Activated T-helper 2 cell treated with anti-CD3 and anti-CD28 coated beads, Interferon-gamma antibody, Interleukin-2, Interleukin-4, amounts not matched to agents 10 μg/mL and 5 μg/mL and 100 μg/mL, durations not matched to agents 14 hours and 24 hours and 36 hours (primary cell): Measurements from ENCODE around the gene CBX5. TPM values are rescaled to one million over a fixed set of nuclear protein-coding genes. Genes with fewer than 3 reads are reported as not detected.
A peak's percentile ranks its signal among the peaks of the same experiment; 100 is the strongest.
"Not testable (repeated sequence)": the region's sequence is repeated elsewhere in the genome, so short reads cannot be mapped to it uniquely, and the experiment has no call there.

Experiments
- DNase-seq: peaks from one replicate; pipeline ENCODE4 v3.0.0; 2021; ENCODE audit warnings: low spot score
- H3K27ac Mint-ChIP-seq: one replicate; pipeline ENCODE4 v1.8.0; 2021; ENCODE audit warnings: mixed read lengths
- H3K27me3 Mint-ChIP-seq: one replicate; pipeline ENCODE4 v1.8.0; 2021; ENCODE audit warnings: low read depth, mixed read lengths
- H3K36me3 Mint-ChIP-seq: one replicate; pipeline ENCODE4 v1.8.0; 2021; ENCODE audit warnings: low read depth, mixed read lengths
- H3K4me1 Mint-ChIP-seq: one replicate; pipeline ENCODE4 v1.8.0; 2021; ENCODE audit warnings: low read depth, mixed read lengths
- H3K4me3 Mint-ChIP-seq: one replicate; pipeline ENCODE4 v1.8.0; 2021; ENCODE audit warnings: low read depth, mild to moderate bottlenecking, moderate library complexity, mixed read lengths
- H3K9me3 Mint-ChIP-seq: one replicate; pipeline ENCODE4 v1.8.0; 2021; ENCODE audit warnings: mixed read lengths
- intact Hi-C: fragments of 100-400 bp; cut with micrococcal nuclease; formaldehyde crosslinking; loops from one replicate; pipeline ENCODE4 v1.15.1; 2023
- total RNA-seq: library from RNA; stranded (reverse); gene quantifications from 2 replicates; pipeline ENCODE4 v1.2.3, GENCODE V29; 2022

The CBX5 gene
- total RNA-seq, 1 donor from 2014 or later, result 98.1 TPM

GRCh38 chr12:54246011-54246641 lies 33.8 kb downstream of the CBX5 start:
- Mint-ChIP-seq H3K27me3 (no peaks in the 10 kb centered on the region), H3K9me3 (no peaks in the 10 kb centered on the region), H3K4me1 (peaks cover 14% of the 10 kb centered on the region), H3K27ac (no peak overlapping the region), H3K36me3 (peaks cover 39% of the 10 kb centered on the region), H3K4me3 (no peak overlapping the region)
- DNase-seq, result no peak
- intact Hi-C loops, result no loop called here

DNA sequence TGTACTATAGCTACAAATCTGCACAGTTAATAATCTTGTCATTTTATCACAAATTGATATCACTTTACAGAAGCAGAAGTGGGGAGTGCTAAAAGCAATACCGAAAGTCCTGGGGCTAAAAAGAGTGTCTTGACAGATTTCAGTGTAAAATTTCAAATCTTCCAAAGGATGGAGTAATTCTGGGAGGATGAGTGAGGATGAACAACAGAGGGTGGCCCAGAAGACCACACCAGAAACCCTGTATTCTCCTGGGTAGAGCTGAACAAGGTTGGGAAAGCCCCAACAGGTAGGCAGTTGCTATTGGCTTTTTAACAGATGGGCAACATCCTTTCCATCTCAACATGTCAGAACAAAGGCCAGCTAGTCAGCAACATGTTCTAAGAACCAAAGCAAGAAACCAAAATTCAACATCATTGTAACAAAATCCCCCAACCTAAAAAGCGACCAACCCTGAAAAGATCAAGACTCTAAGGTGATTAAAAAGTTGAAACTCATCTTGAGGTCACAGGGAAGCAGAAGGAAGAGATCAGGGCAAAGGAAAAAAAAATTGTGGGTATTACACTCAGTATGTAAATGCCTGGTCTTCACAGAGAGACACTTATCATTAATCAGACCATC lies 38.8 kb downstream of the CBX5 start:
- intact Hi-C loops, result no loop called here
- Mint-ChIP-seq H3K4me3 (no peak overlapping the region), H3K9me3 (no peaks in the 10 kb centered on the region)

DNA sequence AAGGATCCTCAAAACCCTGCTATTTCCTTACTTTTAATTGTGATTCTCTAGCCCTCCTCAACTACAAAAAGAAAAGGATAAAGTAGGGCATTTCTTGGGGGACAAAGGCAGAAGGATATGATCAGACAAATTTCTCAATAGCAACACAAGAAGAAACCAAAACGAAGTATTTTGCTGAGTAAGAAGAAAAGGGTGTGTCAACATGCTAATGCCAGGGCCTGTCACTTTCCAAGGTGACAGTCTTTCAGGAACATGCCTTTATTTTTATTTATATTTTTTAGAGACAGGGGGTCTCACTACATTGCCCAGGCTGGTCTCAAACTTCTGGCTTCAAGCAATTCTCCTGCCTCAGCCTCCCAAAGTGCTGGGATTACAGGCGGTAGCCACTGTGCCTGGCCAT lies 39.8 kb downstream of the CBX5 start:
- DNase-seq, result no peak
- H3K4me3 Mint-ChIP-seq, result no peak overlapping the region
- no peaks in the 10 kb centered on the region for H3K9me3 Mint-ChIP-seq
- peaks cover 11% of the 10 kb centered on the region for H3K4me1 Mint-ChIP-seq
- H3K27me3 Mint-ChIP-seq, result no peaks in the 10 kb centered on the region
- peaks cover 55% of the 10 kb centered on the region for H3K36me3 Mint-ChIP-seq
- H3K27ac Mint-ChIP-seq, result peak overlapping the region; percentile 80
- intact Hi-C loops, result no loop called here

More for the DNA sequence above, 38.8 kb downstream of the CBX5 start:
- Mint-ChIP-seq H3K27ac (peak overlapping the region; percentile 80), H3K36me3 (peaks cover 52% of the 10 kb centered on the region), H3K4me1 (peaks cover 11% of the 10 kb centered on the region), H3K27me3 (no peaks in the 10 kb centered on the region)
- no peak for DNase-seq

GRCh38 chr12:54239620-54240019 lies 40.3 kb downstream of the CBX5 start:
- Mint-ChIP-seq H3K27me3 (no peaks in the 10 kb centered on the region), H3K9me3 (no peaks in the 10 kb centered on the region), H3K36me3 (peaks cover 57% of the 10 kb centered on the region), H3K27ac (no peak overlapping the region), H3K4me3 (no peak overlapping the region), H3K4me1 (peaks cover 11% of the 10 kb centered on the region)
- DNase-seq, result no peak
- intact Hi-C loops, result no loop called here

- no peak overlapping the region for H3K4me3 Mint-ChIP-seq
- H3K9me3 Mint-ChIP-seq, result no peaks in the 10 kb centered on the region
- peaks cover 58% of the 10 kb centered on the region for H3K36me3 Mint-ChIP-seq
- intact Hi-C loops, result no loop called here
- peaks cover 11% of the 10 kb centered on the region for H3K4me1 Mint-ChIP-seq
- peak overlapping the region; percentile 7 for H3K27ac Mint-ChIP-seq
- H3K27me3 Mint-ChIP-seq, result no peaks in the 10 kb centered on the region
- DNase-seq, result no peak
These were observed 41.4 kb downstream of the CBX5 start for GRCh38 chr12:54238531-54238930.

- H3K4me1 Mint-ChIP-seq, result peaks cover 4% of the 10 kb centered on the region
- no peak overlapping the region for H3K27ac Mint-ChIP-seq
These were observed 47.1 kb downstream of the CBX5 start for GRCh38 chr12:54232790-54233189.

DNA sequence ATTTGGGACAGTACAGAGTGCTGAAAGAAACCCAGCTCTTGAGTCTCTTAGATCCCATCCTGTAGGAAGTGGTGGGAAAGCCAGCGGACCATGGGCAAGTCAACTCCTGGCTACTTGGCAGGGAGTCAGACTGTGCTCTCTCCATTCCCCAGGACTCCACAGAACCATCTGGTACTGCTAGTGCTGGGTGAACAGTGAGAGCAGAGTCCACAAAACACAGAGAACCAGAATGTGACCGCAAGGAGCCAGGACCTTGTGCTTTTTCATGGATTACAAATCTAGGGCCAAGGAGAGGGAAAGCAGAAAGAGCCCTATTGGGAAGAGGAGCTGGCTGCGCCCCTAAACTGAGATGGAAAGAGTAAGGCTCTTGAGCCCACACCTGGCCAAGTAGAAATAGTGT lies 48.7 kb downstream of the CBX5 start:
- H3K4me1 Mint-ChIP-seq, intact Hi-C loops: not testable (repeated sequence)

More at GRCh38 chr12:54232790-54233189, 47.1 kb downstream of the CBX5 start:
- intact Hi-C loops, result no loop called here
- H3K27me3 Mint-ChIP-seq, result no peaks in the 10 kb centered on the region
- no peaks in the 10 kb centered on the region for H3K9me3 Mint-ChIP-seq
- H3K36me3 Mint-ChIP-seq, result peaks cover 30% of the 10 kb centered on the region
- H3K4me3 Mint-ChIP-seq, result no peak overlapping the region
- no peak for DNase-seq

GRCh38 chr12:54230555-54230954 lies 49.4 kb downstream of the CBX5 start:
- Mint-ChIP-seq H3K4me3 (no peak overlapping the region), H3K27ac (no peak overlapping the region), H3K9me3 (no peaks in the 10 kb centered on the region), H3K4me1 (peaks cover 4% of the 10 kb centered on the region), H3K36me3 (peaks cover 13% of the 10 kb centered on the region), H3K27me3 (no peaks in the 10 kb centered on the region)
- no peak for DNase-seq
- intact Hi-C loops, result no loop called here

More for the DNA sequence above, 48.7 kb downstream of the CBX5 start:
- not testable (repeated sequence) for H3K27ac Mint-ChIP-seq, DNase-seq, H3K27me3 Mint-ChIP-seq, H3K9me3 Mint-ChIP-seq, H3K4me3 Mint-ChIP-seq
- peaks cover 20% of the 10 kb centered on the region for H3K36me3 Mint-ChIP-seq

- intact Hi-C loops, result no loop called here
- Mint-ChIP-seq H3K36me3 (peaks cover 9% of the 10 kb centered on the region), H3K4me3 (no peak overlapping the region), H3K9me3 (no peaks in the 10 kb centered on the region), H3K4me1 (peaks cover 4% of the 10 kb centered on the region), H3K27me3 (no peaks in the 10 kb centered on the region), H3K27ac (no peak overlapping the region)
- no peak for DNase-seq
These were observed 50.2 kb downstream of the CBX5 start for GRCh38 chr12:54229624-54230212.

GRCh38 chr12:54228471-54228870 lies 51.5 kb downstream of the CBX5 start:
- H3K4me1 Mint-ChIP-seq, result peaks cover 4% of the 10 kb centered on the region
- no peak for DNase-seq
- intact Hi-C loops, result no loop called here
- no peaks in the 10 kb centered on the region for H3K27me3 Mint-ChIP-seq
- H3K4me3 Mint-ChIP-seq, result no peak overlapping the region
- no peak overlapping the region for H3K27ac Mint-ChIP-seq
- H3K9me3 Mint-ChIP-seq, result no peaks in the 10 kb centered on the region
- H3K36me3 Mint-ChIP-seq, result peaks cover 5% of the 10 kb centered on the region

- intact Hi-C loops, H3K27ac Mint-ChIP-seq, DNase-seq, H3K9me3 Mint-ChIP-seq, H3K4me3 Mint-ChIP-seq, H3K36me3 Mint-ChIP-seq, H3K4me1 Mint-ChIP-seq, H3K27me3 Mint-ChIP-seq: not testable (repeated sequence)
These were observed 52.0 kb downstream of the CBX5 start for GRCh38 chr12:54227927-54228326.

- H3K9me3 Mint-ChIP-seq, result no peaks in the 10 kb centered on the region
- no peaks in the 10 kb centered on the region for H3K27me3 Mint-ChIP-seq
- no peak for DNase-seq
- H3K4me1 Mint-ChIP-seq, result peaks cover 4% of the 10 kb centered on the region
- H3K27ac Mint-ChIP-seq, result no peak overlapping the region
- H3K4me3 Mint-ChIP-seq, result no peak overlapping the region
- intact Hi-C loops, result no loop called here
- H3K36me3 Mint-ChIP-seq, result peaks cover 2% of the 10 kb centered on the region
These were observed 52.5 kb downstream of the CBX5 start for GRCh38 chr12:54227376-54227775.

DNA sequence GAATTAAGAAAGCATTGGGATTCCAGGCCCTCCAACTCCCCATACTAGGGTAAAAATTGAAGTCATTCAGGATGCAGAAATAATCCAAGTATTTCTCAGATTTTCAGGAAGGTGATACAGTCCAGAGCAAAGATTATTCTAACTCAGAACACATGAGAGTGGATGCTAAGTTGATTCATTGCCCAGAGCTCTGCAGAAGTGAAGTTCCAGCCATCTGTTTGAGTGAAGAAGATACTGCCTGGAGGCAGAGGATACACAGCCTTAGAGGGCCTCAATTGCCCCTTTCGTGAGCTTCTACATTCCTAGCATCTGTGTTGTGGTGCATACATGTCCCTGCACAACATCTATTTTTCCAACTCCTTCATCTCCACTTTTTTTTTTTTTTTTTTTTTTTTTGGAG lies 54.3 kb downstream of the CBX5 start:
- Mint-ChIP-seq H3K27me3 (no peaks in the 10 kb centered on the region), H3K4me1 (peaks cover 3% of the 10 kb centered on the region), H3K9me3 (no peaks in the 10 kb centered on the region), H3K36me3 (peaks cover 2% of the 10 kb centered on the region), H3K4me3 (no peak overlapping the region), H3K27ac (no peak overlapping the region)
- intact Hi-C loops, result no loop called here
- no peak for DNase-seq
